PFSK-1 (cell line): Measurements from ENCODE around the gene LYPD6B.

Experiments
- POLR2AphosphoS5 ChIP-seq: IDR thresholded peaks from 2 replicates; pipeline ENCODE4 v1.6.1; 2012; ENCODE audit warnings: low read depth, mild to moderate bottlenecking, control low read depth, low read length, moderate library complexity
- REST ChIP-seq, 2 experiments: IDR thresholded peaks; 2 replicates each; pipeline versions ENCODE4 v1.6.1 to v1.8.0; 2011 to 2012; ENCODE audit warnings: low read depth in 2 of 2, low read length in 2 of 2, control low read depth in 1 of 2, inconsistent platforms in 1 of 2, mild to moderate bottlenecking in 1 of 2, moderate library complexity in 1 of 2; ENCODE audit not compliant: insufficient read depth in 1 of 2
- SIN3A ChIP-seq: IDR thresholded peaks from 2 replicates; pipeline ENCODE4 v1.6.1; 2012; ENCODE audit warnings: mild to moderate bottlenecking, low read length, moderate library complexity, borderline replicate concordance; ENCODE audit not compliant: insufficient read depth
- TAF1 ChIP-seq: IDR thresholded peaks from 2 replicates; pipeline ENCODE4 v1.6.1; 2012; ENCODE audit warnings: low read length, control low read depth, borderline replicate concordance; ENCODE audit not compliant: insufficient read depth

GRCh38 chr2:149021271-149021719 is 17.2 kb upstream of the LYPD6B start:
- no peak for TF ChIP-seq POLR2AphosphoS5
- TF ChIP-seq TAF1 = no peak
- TF ChIP-seq SIN3A = no peak
- no peak for TF ChIP-seq REST (IDR thresholded peaks at IDR 0.05; ENCODE audit: insufficient read depth in 1 of 2, low read depth in 2 of 2, low read length in 2 of 2)
